ENCODE measurements around the gene TTC8.

- no peak for TF ChIP-seq CTCF (IDR thresholded peaks at IDR 0.05)
- TF ChIP-seq RAD21 (IDR thresholded peaks at IDR 0.05; ENCODE audit: low read length), result no peak
These were observed 33.2 kb upstream of the TTC8 start for GRCh38 chr14:88791252-88791621.

Data from SK-N-SH (cell line).